A549 (cell line): ENCODE measurements around the gene INPP5J. TPM values are rescaled to one million over a fixed set of nuclear protein-coding genes. Genes with fewer than 3 reads are reported as not detected.

Source experiments
- ATAC-seq, 2 experiments: fragments of 200-7000 bp in 1 of 2; fragments of >200 bp in 1 of 2; cut with Nextera tagmentation in 1 of 2; cut with Tn5 transposase in 1 of 2; 3 replicates each; pipeline versions ENCODE4 v1.8.0 to v1.9.1; 2018 to 2020; ENCODE audit warnings: mild to moderate bottlenecking in 1 of 2, moderate library complexity in 1 of 2
- CTCF ChIA-PET: fragments of 300-600 bp; sonication (Branson Sonifier 250); formaldehyde crosslinking; extraction: SDS; loops from one replicate; lab custom pipeline; 2021; ENCODE audit warnings: antibody characterized with exemption, inconsistent platforms; lab: Yijun Ruan, JAX
- POLR2A ChIA-PET: fragments of 350-600 bp; formaldehyde crosslinking; extraction: SDS; loops from one replicate; lab custom pipeline; 2021; ENCODE audit warnings: antibody characterized with exemption, inconsistent platforms; lab: Yijun Ruan, JAX
- DNase-seq, 2 experiments: peaks; one replicate each; pipeline versions ENCODE4 v3.0.0 to v3.0.0-alpha.2; 2011 to 2016; ENCODE audit warnings: low read depth in 1 of 2, low spot score in 1 of 2
- FAIRE-seq: peaks from 2 replicates; lab custom pipeline; 2011; peaks lifted over from hg19 to GRCh38; lab: Jason Lieb, UNC
- H3K27ac ChIP-seq, 2 experiments: fragments of >200 bp; sonication (Bioruptor Twin); formaldehyde crosslinking; 3 replicates each; pipeline ENCODE4 v1.5.1; 2016 to 2017
- H3K4me1 ChIP-seq: fragments of >200 bp; sonication (Bioruptor Twin); formaldehyde crosslinking; 3 replicates; pipeline ENCODE4 v1.6.1; 2016
- H3K4me2 ChIP-seq: fragments of >200 bp; sonication (Bioruptor Twin); formaldehyde crosslinking; 3 replicates; pipeline ENCODE4 v1.6.1; 2016
- H3K4me3 ChIP-seq: fragments of >200 bp; sonication (Bioruptor Twin); formaldehyde crosslinking; 3 replicates; pipeline ENCODE4 v1.5.1; 2016
- H3K9me3 ChIP-seq: fragments of >200 bp; sonication (Bioruptor Twin); formaldehyde crosslinking; 3 replicates; pipeline ENCODE4 v1.6.1; 2016
- BHLHE40 ChIP-seq: IDR thresholded peaks from 2 replicates; pipeline ENCODE4 v1.6.1; 2012; ENCODE audit warnings: low read depth, low read length, inconsistent platforms
- CEBPB ChIP-seq, 2 experiments: fragments of >200 bp in 1 of 2; sonication (Bioruptor Twin) in 1 of 2; formaldehyde crosslinking in 1 of 2; IDR thresholded peaks; 2 replicates each; pipeline ENCODE4 v1.6.1; 2012 to 2016
- CHD2 ChIP-seq: fragments of 150-350 bp; IDR thresholded peaks from 2 replicates; pipeline ENCODE4 v1.6.1; 2014; ENCODE audit warnings: low read length; ENCODE audit not compliant: partially characterized antibody
- CHD4 ChIP-seq: fragments of 200-600 bp; sonication (generic); IDR thresholded peaks from 2 replicates; pipeline ENCODE4 v1.6.1; 2016; ENCODE audit warnings: antibody characterized with exemption, mild to moderate bottlenecking, borderline replicate concordance
- EHF ChIP-seq: fragments of 250-450 bp; sonication (Bioruptor Pico); IDR thresholded peaks from 2 replicates; pipeline ENCODE4 v1.5.0; 2020; ENCODE audit warnings: mild to moderate bottlenecking
- FOSB ChIP-seq: fragments of 250-450 bp; sonication (Bioruptor Pico); IDR thresholded peaks from 2 replicates; pipeline ENCODE4 v1.5.0; 2020; ENCODE audit warnings: mild to moderate bottlenecking, moderate library complexity
- HOXB13 ChIP-seq: fragments of 250-450 bp; sonication (Bioruptor Pico); IDR thresholded peaks from 2 replicates; pipeline ENCODE4 v1.5.0; 2020; ENCODE audit warnings: low read depth, mild to moderate bottlenecking, moderate library complexity
- JUNB ChIP-seq: fragments of >200 bp; sonication (Bioruptor Twin); formaldehyde crosslinking; IDR thresholded peaks from 2 replicates; pipeline ENCODE4 v1.6.1; 2016
- KDM1A ChIP-seq: fragments of 200-600 bp; sonication (generic); IDR thresholded peaks from 2 replicates; pipeline ENCODE4 v1.6.1; 2016; ENCODE audit warnings: low read depth, mild to moderate bottlenecking
- MAX ChIP-seq: IDR thresholded peaks from 2 replicates; pipeline ENCODE4 v1.6.1; 2012
- PHF8 ChIP-seq: fragments of 200-600 bp; sonication (generic); IDR thresholded peaks from 2 replicates; pipeline ENCODE4 v1.6.1; 2016; ENCODE audit warnings: low read depth, mild to moderate bottlenecking, antibody characterized with exemption, moderate library complexity, borderline replicate concordance
- POLR2A ChIP-seq: IDR thresholded peaks from 2 replicates; pipeline ENCODE4 v1.6.1; 2012; ENCODE audit warnings: mild to moderate bottlenecking, low read length
- RAD21 ChIP-seq, 2 experiments: fragments of >200 bp in 1 of 2; sonication (Bioruptor Twin) in 1 of 2; formaldehyde crosslinking in 1 of 2; IDR thresholded peaks in 1 of 2; conservative IDR thresholded peaks in 1 of 2; 2 replicates in 1 of 2; 3 replicates in 1 of 2; pipeline ENCODE4 v1.6.1; 2012 to 2018; ENCODE audit warnings: inconsistent platforms in 1 of 2
- RARB ChIP-seq: fragments of 250-450 bp; sonication (Bioruptor Pico); IDR thresholded peaks from 2 replicates; pipeline ENCODE4 v1.8.0; 2021; ENCODE audit warnings: mild to moderate bottlenecking, moderate library complexity
- RFX5 ChIP-seq: fragments of 450-650 bp; IDR thresholded peaks from 2 replicates; pipeline ENCODE4 v1.7.1; 2014; ENCODE audit warnings: antibody characterized with exemption, mild to moderate bottlenecking, moderate library complexity
- RNF2 ChIP-seq: fragments of 200-600 bp; sonication (generic); IDR thresholded peaks from 2 replicates; pipeline ENCODE4 v1.6.1; 2016; ENCODE audit warnings: low read depth, mild to moderate bottlenecking, antibody characterized with exemption, moderate library complexity, borderline replicate concordance
- SMC3 ChIP-seq: fragments of >200 bp; sonication (Bioruptor Twin); formaldehyde crosslinking; IDR thresholded peaks from 3 replicates; pipeline ENCODE4 v1.6.1; 2018; ENCODE audit warnings: inconsistent platforms
- TFCP2L1 ChIP-seq: fragments of 250-450 bp; sonication (Bioruptor Pico); IDR thresholded peaks from 2 replicates; pipeline ENCODE4 v1.5.0; 2021; ENCODE audit warnings: mild to moderate bottlenecking
- USF2 ChIP-seq: fragments of 450-650 bp; IDR thresholded peaks from 2 replicates; pipeline ENCODE4 v1.6.1; 2014; ENCODE audit warnings: antibody characterized with exemption
- ZC3H11A ChIP-seq: fragments of 450-650 bp; IDR thresholded peaks from 2 replicates; pipeline ENCODE4 v1.6.1; 2014; ENCODE audit warnings: antibody characterized with exemption, mild to moderate bottlenecking
- ZFP36 ChIP-seq: fragments of 450-650 bp; IDR thresholded peaks from 2 replicates; pipeline ENCODE4 v1.6.1; 2014; ENCODE audit warnings: borderline replicate concordance; ENCODE audit not compliant: partially characterized antibody
- ZNF302 ChIP-seq: fragments of 250-450 bp; sonication (Bioruptor Pico); IDR thresholded peaks from 2 replicates; pipeline ENCODE4 v1.9.0; 2021; ENCODE audit warnings: inconsistent platforms, mild to moderate bottlenecking, moderate library complexity
- ZSCAN20 ChIP-seq: fragments of 250-450 bp; sonication (Bioruptor Pico); IDR thresholded peaks from 2 replicates; pipeline ENCODE4 v1.8.0; 2022; ENCODE audit warnings: mild to moderate bottlenecking, moderate library complexity
- WGBS: methylation state at CpG from one replicate; pipeline ENCODE4 v1.1.6; 2017; ENCODE audit errors: missing lambda C conversion rate; 5-methylcytosine and 5-hydroxymethylcytosine counted together
- polyA plus RNA-seq, 4 experiments: library from polyadenylated mRNA; depleted of rRNA in 3 of 4; stranded (reverse); fragments of >200 nt; fragmentation: RNase III in 1 of 4; extraction: RNeasy Plus Mini Kit Qiagen cat#74134 plus additional on column Dnase treatment in 1 of 4; gene quantifications; 2 replicates in 3 of 4; 3 replicates in 1 of 4; pipeline ENCODE4 v1.2.3, GENCODE V29; 2011 to 2017
- TF ChIP-seq, protein P1 (sequence below): fragments of 150-350 bp; IDR thresholded peaks from 2 replicates; pipeline ENCODE4 v1.6.1; 2014; ENCODE audit warnings: low read depth, mild to moderate bottlenecking, low read length
- TF ChIP-seq, protein P2 (sequence below): fragments of >200 bp; sonication (Bioruptor Twin); formaldehyde crosslinking; IDR thresholded peaks from 3 replicates; pipeline ENCODE4 v1.6.1; 2016
- TF ChIP-seq, protein P3 (sequence below): fragments of 250-450 bp; sonication (Bioruptor Pico); IDR thresholded peaks from 2 replicates; pipeline ENCODE4 v1.5.0; 2021; ENCODE audit warnings: mild to moderate bottlenecking, moderate library complexity, borderline replicate concordance

The INPP5J gene
- polyA plus RNA-seq, 2 of the 4 experiments (the other 2 are of a cell fraction), result 0.70 to 1.5 TPM

- CTCF ChIA-PET, result interaction anchor here (0.6 to 1.9 kb wide), 7 partner anchors 9 to 335 kb away, joined by 3 to 11 read pairs (median 3); partner anchors contain the start of gene SELENOM
- H3K9me3 ChIP-seq, result no peaks in the 10 kb centered on the region
- no peak for ATAC-seq
- POLR2A ChIA-PET, result no interaction called here
- H3K4me1 ChIP-seq, result peaks cover 14% of the 10 kb centered on the region
- no peak overlapping the region for H3K27ac ChIP-seq
- WGBS, result 93% methylated on average over 27 of the region's 36 CpGs
- no peak for DNase-seq
- no peak for TF ChIP-seq HOXB13 (CRISPR knock-in tag)
- H3K4me2 ChIP-seq, result no peak overlapping the region
- no peak overlapping the region for H3K4me3 ChIP-seq
- FAIRE-seq, result no peak
Observed at GRCh38 chr22:31098632-31099110, 24.1 kb upstream of the INPP5J start.

DNA sequence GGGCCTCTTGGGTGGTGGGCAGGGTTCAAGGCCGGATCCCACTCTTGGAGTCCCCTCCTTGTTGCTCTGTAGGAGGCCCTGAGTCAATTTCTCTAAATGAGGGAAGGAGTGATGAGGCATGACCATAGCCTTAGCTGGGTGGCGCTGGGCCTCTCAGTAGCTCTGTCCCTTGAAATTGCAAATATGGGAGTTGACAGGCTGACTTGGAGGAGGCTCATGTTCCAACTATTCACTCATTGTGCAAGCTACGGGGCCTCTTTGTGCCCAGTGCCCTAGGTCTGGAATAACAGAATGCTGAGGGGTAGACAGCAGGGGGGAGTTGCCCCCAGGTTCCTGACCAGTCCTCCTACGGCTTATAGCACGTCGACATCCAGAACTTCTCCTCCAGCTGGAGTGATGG lies 23.4 kb upstream of the INPP5J start:
- no peak for FAIRE-seq
- Histone ChIP-seq H3K4me1 (peaks cover 14% of the 10 kb centered on the region), H3K9me3 (no peaks in the 10 kb centered on the region), H3K4me2 (no peak overlapping the region), H3K4me3 (no peak overlapping the region), H3K27ac (no peak overlapping the region)
- ATAC-seq, result no peak
- ChIA-PET POLR2A (no interaction called here), CTCF (interaction anchor here (0.6 to 1.9 kb wide), 7 partner anchors 8 to 63 kb away, joined by 3 to 11 read pairs (median 4); partner anchors contain the start of gene SELENOM)
- TF ChIP-seq PHF8 (no peak), ZFP36 (no peak), BHLHE40 (no peak), CEBPB (IDR thresholded peaks at IDR 0.05) (no peak), CHD2 (no peak), HOXB13 (CRISPR knock-in tag) (no peak), JUNB (no peak), ZNF302 (CRISPR knock-in tag) (no peak), CHD4 (no peak), KDM1A (no peak), RNF2 (no peak)
- TF ChIP-seq, protein P1, sequence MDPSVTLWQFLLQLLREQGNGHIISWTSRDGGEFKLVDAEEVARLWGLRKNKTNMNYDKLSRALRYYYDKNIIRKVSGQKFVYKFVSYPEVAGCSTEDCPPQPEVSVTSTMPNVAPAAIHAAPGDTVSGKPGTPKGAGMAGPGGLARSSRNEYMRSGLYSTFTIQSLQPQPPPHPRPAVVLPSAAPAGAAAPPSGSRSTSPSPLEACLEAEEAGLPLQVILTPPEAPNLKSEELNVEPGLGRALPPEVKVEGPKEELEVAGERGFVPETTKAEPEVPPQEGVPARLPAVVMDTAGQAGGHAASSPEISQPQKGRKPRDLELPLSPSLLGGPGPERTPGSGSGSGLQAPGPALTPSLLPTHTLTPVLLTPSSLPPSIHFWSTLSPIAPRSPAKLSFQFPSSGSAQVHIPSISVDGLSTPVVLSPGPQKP, result no peak
- TF ChIP-seq, protein P2, sequence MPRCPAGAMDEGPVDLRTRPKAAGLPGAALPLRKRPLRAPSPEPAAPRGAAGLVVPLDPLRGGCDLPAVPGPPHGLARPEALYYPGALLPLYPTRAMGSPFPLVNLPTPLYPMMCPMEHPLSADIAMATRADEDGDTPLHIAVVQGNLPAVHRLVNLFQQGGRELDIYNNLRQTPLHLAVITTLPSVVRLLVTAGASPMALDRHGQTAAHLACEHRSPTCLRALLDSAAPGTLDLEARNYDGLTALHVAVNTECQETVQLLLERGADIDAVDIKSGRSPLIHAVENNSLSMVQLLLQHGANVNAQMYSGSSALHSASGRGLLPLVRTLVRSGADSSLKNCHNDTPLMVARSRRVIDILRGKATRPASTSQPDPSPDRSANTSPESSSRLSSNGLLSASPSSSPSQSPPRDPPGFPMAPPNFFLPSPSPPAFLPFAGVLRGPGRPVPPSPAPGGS, result no peak
- no peak for DNase-seq
- WGBS, result 92% methylated on average over 6 of the region's 6 CpGs

DNA sequence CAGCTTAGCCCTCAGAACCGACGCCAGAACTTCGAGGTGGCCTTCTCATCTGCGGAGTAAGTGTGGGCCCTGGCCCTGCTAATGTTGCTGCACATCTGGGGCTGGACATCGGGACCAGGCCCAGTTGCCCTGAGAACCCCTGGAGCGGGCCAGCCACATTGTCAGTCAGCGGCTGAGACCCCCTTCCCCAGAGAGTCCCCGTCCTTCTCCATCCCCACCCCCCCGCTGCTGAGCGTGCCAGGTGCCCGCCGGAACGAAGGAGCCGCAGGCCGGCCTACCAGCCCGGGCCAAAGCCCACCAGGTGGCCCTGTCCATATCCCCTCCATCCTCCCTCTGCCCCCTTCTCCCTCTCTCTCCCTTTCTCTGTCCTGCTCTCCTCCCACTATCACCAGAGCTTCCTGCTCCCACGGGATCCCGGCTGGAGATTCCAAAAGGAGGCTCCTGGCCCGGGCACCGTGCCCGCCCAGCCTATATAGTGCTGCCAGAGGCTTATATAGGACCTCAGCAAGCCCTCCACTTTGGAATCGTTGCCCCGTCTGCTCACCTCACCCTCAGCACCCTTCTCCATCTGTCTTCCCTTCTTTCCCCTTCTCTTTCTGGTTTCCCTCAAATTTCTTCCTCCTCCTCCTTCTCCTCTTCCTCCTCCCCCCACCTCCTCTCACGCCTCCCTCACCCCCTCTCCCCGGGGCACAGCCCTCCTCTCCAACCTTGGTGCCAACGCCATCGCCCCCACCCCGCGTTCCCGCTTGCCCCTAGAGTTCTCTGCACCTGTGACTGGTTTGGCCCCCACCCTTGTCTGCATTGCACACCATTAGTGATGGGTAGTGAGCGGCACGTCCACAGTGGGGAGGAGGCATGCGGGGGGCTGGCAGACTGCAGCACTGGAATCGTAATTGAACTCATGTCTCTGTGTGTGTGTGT lies 22.7 kb upstream of the INPP5J start:
- ATAC-seq (no peak), FAIRE-seq (no peak)
- H3K27ac ChIP-seq, result no peak overlapping the region
- peaks cover 14% of the 10 kb centered on the region for H3K4me1 ChIP-seq
- H3K9me3 ChIP-seq, result no peaks in the 10 kb centered on the region
- TF ChIP-seq JUNB (no peak), MAX (no peak), RFX5 (no peak), ZSCAN20 (CRISPR knock-in tag) (no peak), RARB (no peak), FOSB (no peak), RAD21 (conservative IDR thresholded peaks at IDR 0.05 in 1 of 2, IDR thresholded peaks at IDR 0.05 in 1 of 2) (no peak), SMC3 (no peak), ZC3H11A (no peak), TFCP2L1 (no peak), EHF (no peak), POLR2A (no peak), BHLHE40 (no peak), USF2 (no peak)
- TF ChIP-seq, protein P3, sequence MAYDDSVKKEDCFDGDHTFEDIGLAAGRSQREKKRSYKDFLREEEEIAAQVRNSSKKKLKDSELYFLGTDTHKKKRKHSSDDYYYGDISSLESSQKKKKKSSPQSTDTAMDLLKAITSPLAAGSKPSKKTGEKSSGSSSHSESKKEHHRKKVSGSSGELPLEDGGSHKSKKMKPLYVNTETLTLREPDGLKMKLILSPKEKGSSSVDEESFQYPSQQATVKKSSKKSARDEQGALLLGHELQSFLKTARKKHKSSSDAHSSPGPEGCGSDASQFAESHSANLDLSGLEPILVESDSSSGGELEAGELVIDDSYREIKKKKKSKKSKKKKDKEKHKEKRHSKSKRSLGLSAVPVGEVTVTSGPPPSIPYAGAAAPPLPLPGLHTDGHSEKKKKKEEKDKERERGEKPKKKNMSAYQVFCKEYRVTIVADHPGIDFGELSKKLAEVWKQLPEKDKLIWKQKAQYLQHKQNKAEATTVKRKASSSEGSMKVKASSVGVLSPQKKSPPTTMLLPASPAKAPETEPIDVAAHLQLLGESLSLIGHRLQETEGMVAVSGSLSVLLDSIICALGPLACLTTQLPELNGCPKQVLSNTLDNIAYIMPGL (CRISPR knock-in tag), result no peak
- TF ChIP-seq, protein P2, result no peak
- TF ChIP-seq, all 56 proteins: peak for 0
- H3K4me3 ChIP-seq, result no peak overlapping the region
- CTCF ChIA-PET, result interaction anchor here (1.2 to 1.9 kb wide), 5 partner anchors 7 to 63 kb away, joined by 3 to 11 read pairs (median 6); partner anchors contain the start of gene SELENOM
- DNase-seq, result no peak
- POLR2A ChIA-PET, result no interaction called here
- H3K4me2 ChIP-seq, result no peak overlapping the region
- 95% methylated on average over 21 of the region's 34 CpGs for WGBS
